GM12891 (cell line): ENCODE measurements around the gene SMIM8.

Experiments used
- DNase-seq: peaks from one replicate; pipeline ENCODE4 v3.0.0; 2011; ENCODE audit warnings: low spot score; ENCODE audit not compliant: insufficient read length
- FAIRE-seq: peaks from 2 replicates; lab custom pipeline; 2011; peaks lifted over from hg19 to GRCh38; lab: Jason Lieb, UNC
- PAX5 ChIP-seq: IDR thresholded peaks from 2 replicates; pipeline ENCODE4 v1.6.1; 2011; ENCODE audit warnings: low read length, moderate library complexity, mild to moderate bottlenecking; ENCODE audit not compliant: insufficient read depth, severe bottlenecking
- POLR2A ChIP-seq: IDR thresholded peaks from 2 replicates; pipeline ENCODE4 v1.6.1; 2011; ENCODE audit warnings: low read depth, low read length, control low read depth
- POLR2AphosphoS5 ChIP-seq: IDR thresholded peaks from 2 replicates; pipeline ENCODE4 v1.6.1; 2011; ENCODE audit warnings: low read depth, low read length, control low read depth
- POU2F2 ChIP-seq: IDR thresholded peaks from 2 replicates; pipeline ENCODE4 v1.6.1; 2011; ENCODE audit warnings: low read depth, mild to moderate bottlenecking, control low read depth, low read length, moderate library complexity
- SPI1 ChIP-seq: IDR thresholded peaks from 2 replicates; pipeline ENCODE4 v1.6.1; 2011; ENCODE audit warnings: low read depth, low read length, control low read depth
- TAF1 ChIP-seq: IDR thresholded peaks from 2 replicates; pipeline ENCODE4 v1.6.1; 2011; ENCODE audit warnings: low read depth, low read length, control low read depth

Gene SMIM8

GRCh38 chr6:87333033-87333432 is 10.6 kb downstream of the SMIM8 start:
- DNase-seq, result no peak
- no peak for FAIRE-seq
- no peak for TF ChIP-seq POU2F2
- no peak for TF ChIP-seq POLR2AphosphoS5
- TF ChIP-seq PAX5, result no peak
- no peak for TF ChIP-seq POLR2A
- TF ChIP-seq TAF1, result no peak
- no peak for TF ChIP-seq SPI1

- DNase-seq (no peak), FAIRE-seq (peak; percentile 72)
- TF ChIP-seq TAF1 (no peak), POLR2AphosphoS5 (no peak), POLR2A (no peak), PAX5 (no peak), SPI1 (no peak), POU2F2 (no peak)
Observed at GRCh38 chr6:87333591-87334181, 11.3 kb downstream of the SMIM8 start.

- no peak for TF ChIP-seq POU2F2
- TF ChIP-seq SPI1, result no peak
- TF ChIP-seq TAF1, result no peak
- no peak for TF ChIP-seq POLR2AphosphoS5
- TF ChIP-seq POLR2A, result no peak
- no peak for TF ChIP-seq PAX5
- FAIRE-seq, result peak; percentile 26
Observed at GRCh38 chr6:87334683-87335082, 12.3 kb downstream of the SMIM8 start.

GRCh38 chr6:87336367-87336766 is 14.0 kb downstream of the SMIM8 start:
- FAIRE-seq, result no peak
- DNase-seq, result no peak
- TF ChIP-seq TAF1 (no peak), POLR2AphosphoS5 (no peak), POLR2A (no peak), PAX5 (no peak), SPI1 (no peak), POU2F2 (no peak)

More at GRCh38 chr6:87334683-87335082, 12.3 kb downstream of the SMIM8 start:
- no peak for DNase-seq

GRCh38 chr6:87340230-87340629 is 17.8 kb downstream of the SMIM8 start:
- no peak for DNase-seq
- FAIRE-seq, result no peak
- TF ChIP-seq POLR2AphosphoS5 (no peak), SPI1 (no peak), PAX5 (no peak), POU2F2 (no peak), TAF1 (no peak), POLR2A (no peak)

GRCh38 chr6:87341158-87341557 is 18.8 kb downstream of the SMIM8 start:
- no peak for TF ChIP-seq POLR2AphosphoS5
- no peak for TF ChIP-seq POU2F2
- TF ChIP-seq SPI1, result no peak
- no peak for TF ChIP-seq PAX5
- no peak for TF ChIP-seq POLR2A
- no peak for TF ChIP-seq TAF1
- DNase-seq (no peak), FAIRE-seq (no peak)

GRCh38 chr6:87341899-87342298 is 19.5 kb downstream of the SMIM8 start:
- DNase-seq, result no peak
- peak; percentile 90 for FAIRE-seq
- no peak for TF ChIP-seq POU2F2

- FAIRE-seq (peak; percentile 47), DNase-seq (no peak)
- TF ChIP-seq PAX5, result no peak
- no peak for TF ChIP-seq POLR2A
- TF ChIP-seq POU2F2, result no peak
- no peak for TF ChIP-seq POLR2AphosphoS5
- no peak for TF ChIP-seq TAF1
- TF ChIP-seq SPI1, result no peak
Observed at GRCh38 chr6:87342829-87343228, 20.4 kb downstream of the SMIM8 start.

GRCh38 chr6:87344731-87345130 is 22.3 kb downstream of the SMIM8 start, which contains the start of gene C6orf163:
TSS of gene C6orf163 (plus strand) at chr6:87344813. CDS start at chr6:87345100, 287 bp downstream.
- FAIRE-seq (no peak), DNase-seq (no peak)
- no peak for TF ChIP-seq SPI1
- no peak for TF ChIP-seq PAX5
- TF ChIP-seq POLR2AphosphoS5, result no peak
- TF ChIP-seq POLR2A, result no peak
- TF ChIP-seq TAF1, result no peak
- TF ChIP-seq POU2F2, result no peak

GRCh38 chr6:87346700-87347099 is 24.3 kb downstream of the SMIM8 start:
- TF ChIP-seq PAX5 (no peak), TAF1 (no peak), POLR2AphosphoS5 (no peak), SPI1 (no peak)
- no peak for FAIRE-seq
- no peak for DNase-seq
